CD14-positive monocyte (primary cell): ENCODE measurements around the gene SEPTIN3. TPM values are rescaled to one million over a fixed set of nuclear protein-coding genes. Genes with fewer than 3 reads are reported as not detected.
A peak's percentile ranks its signal among the peaks of the same experiment; 100 is the strongest.

Experiments
- DNase-seq, 3 donors: peaks; one replicate each; pipeline ENCODE4 v3.0.0-alpha.2; 2011 to 2022
- H2AFZ ChIP-seq: 2 replicates; pipeline ENCODE4 v1.6.0; 2012; ENCODE audit warnings: mild to moderate bottlenecking, low read depth, low read length, inconsistent platforms; ENCODE audit not compliant: insufficient read depth, poor library complexity, severe bottlenecking
- H3K27ac ChIP-seq, 2 donors: 1 replicate in 1 of 2; 2 replicates in 1 of 2; pipeline ENCODE4 v1.5.1; 2012 to 2013; ENCODE audit warnings: low read length in 2 of 2, control low read depth in 1 of 2, inconsistent platforms in 1 of 2, low read depth in 1 of 2, mild to moderate bottlenecking in 1 of 2
- H3K27me3 ChIP-seq, 2 donors: one replicate each; pipeline versions ENCODE4 v1.6.0 to v1.6.1; 2011 to 2013; ENCODE audit warnings: low read length in 2 of 2; ENCODE audit not compliant: control insufficient read depth in 2 of 2, insufficient read depth in 2 of 2
- H3K36me3 ChIP-seq, 2 donors: replicated peaks in 1 of 2; 1 replicate in 1 of 2; 2 replicates in 1 of 2; pipeline versions ENCODE4 v1.5.1 to v1.6.1; 2012 to 2013; ENCODE audit warnings: low read length in 2 of 2, control low read depth in 1 of 2, inconsistent platforms in 1 of 2, mild to moderate bottlenecking in 1 of 2; ENCODE audit not compliant: insufficient read depth in 2 of 2, control insufficient read depth in 1 of 2
- H3K4me1 ChIP-seq, 2 donors: 1 replicate in 1 of 2; 2 replicates in 1 of 2; pipeline versions ENCODE4 v1.5.1 to v1.6.1; 2012 to 2013; ENCODE audit warnings: low read length in 2 of 2, control low read depth in 1 of 2, inconsistent platforms in 1 of 2, mild to moderate bottlenecking in 1 of 2, moderate library complexity in 1 of 2; ENCODE audit not compliant: insufficient read depth in 2 of 2, control insufficient read depth in 1 of 2
- H3K4me2 ChIP-seq: replicated peaks from 2 replicates; pipeline ENCODE3; 2012; ENCODE audit warnings: low read length, moderate library complexity, mild to moderate bottlenecking; ENCODE audit not compliant: poor library complexity, severe bottlenecking; ENCODE audit errors: extremely low read depth
- H3K4me3 ChIP-seq, 3 experiments: fragments of 200-600 bp in 1 of 3; sonication (generic) in 1 of 3; replicated peaks in 1 of 3; 1 replicate in 2 of 3; 2 replicates in 1 of 3; pipeline ENCODE4 v1.5.1; 2011 to 2013; ENCODE audit warnings: low read length in 3 of 3, mild to moderate bottlenecking in 3 of 3, control low read depth in 2 of 3, low read depth in 2 of 3, inconsistent platforms in 1 of 3, moderate library complexity in 1 of 3
- H3K79me2 ChIP-seq: 2 replicates; pipeline ENCODE4 v1.6.0; 2012; ENCODE audit warnings: mild to moderate bottlenecking, control low read depth, inconsistent platforms, low read length, moderate library complexity; ENCODE audit not compliant: insufficient read depth
- H3K9ac ChIP-seq: 2 replicates; pipeline ENCODE4 v1.6.0; 2017; ENCODE audit warnings: low read length, mild to moderate bottlenecking; ENCODE audit not compliant: insufficient read depth, poor library complexity, severe bottlenecking
- H3K9me3 ChIP-seq, 2 donors: replicated peaks in 1 of 2; 1 replicate in 1 of 2; 2 replicates in 1 of 2; pipeline versions ENCODE4 v1.5.1 to v1.6.1; 2012 to 2013; ENCODE audit warnings: low read length in 2 of 2, control low read depth in 1 of 2; ENCODE audit not compliant: control insufficient read depth in 1 of 2, insufficient read depth in 1 of 2
- H4K20me1 ChIP-seq: 2 replicates; pipeline ENCODE4 v1.6.0; 2012; ENCODE audit warnings: mild to moderate bottlenecking, low read length, control low read depth, moderate library complexity; ENCODE audit not compliant: insufficient read depth
- H3K27ac Mint-ChIP-seq, 7 donors: one replicate each; pipeline ENCODE4 v1.8.0; 2020; ENCODE audit warnings: mild to moderate bottlenecking in 7 of 7, mixed read lengths in 7 of 7, moderate library complexity in 6 of 7, inconsistent platforms in 2 of 7
- H3K27me3 Mint-ChIP-seq, 3 donors: one replicate each; pipeline ENCODE4 v1.8.0; 2021 to 2022; ENCODE audit warnings: low read depth in 3 of 3, mild to moderate bottlenecking in 3 of 3, mixed read lengths in 3 of 3, moderate library complexity in 3 of 3, inconsistent platforms in 1 of 3
- H3K36me3 Mint-ChIP-seq, 2 donors: one replicate each; pipeline ENCODE4 v1.8.0; 2020; ENCODE audit warnings: mixed read lengths in 2 of 2, inconsistent platforms in 1 of 2, mild to moderate bottlenecking in 1 of 2
- H3K4me1 Mint-ChIP-seq: one replicate; pipeline ENCODE4 v1.8.0; 2020; ENCODE audit warnings: mild to moderate bottlenecking, mixed read lengths
- H3K4me3 Mint-ChIP-seq, 2 donors: one replicate each; pipeline ENCODE4 v1.8.0; 2020; ENCODE audit warnings: mild to moderate bottlenecking in 2 of 2, mixed read lengths in 2 of 2, moderate library complexity in 1 of 2
- H3K9me3 Mint-ChIP-seq, 7 donors: one replicate each; pipeline ENCODE4 v1.8.0; 2020 to 2022; ENCODE audit warnings: mixed read lengths in 7 of 7, mild to moderate bottlenecking in 6 of 7, moderate library complexity in 6 of 7, inconsistent platforms in 2 of 7
- WGBS: methylation state at CpG from one replicate; pipeline ENCODE4 v1.1.5; 2013; ENCODE audit warnings: missing lambda C conversion rate; ENCODE audit not compliant: insufficient coverage; 5-methylcytosine and 5-hydroxymethylcytosine counted together
- intact Hi-C, 2 donors: fragments of 100-400 bp; cut with micrococcal nuclease; formaldehyde crosslinking; loops; one replicate each; pipeline versions ENCODE4 v1.15.0 to v1.15.1; 2023
- polyA plus RNA-seq, 3 donors: library from polyadenylated mRNA; depleted of rRNA in 1 of 3; unstranded in 2 of 3; stranded (reverse) in 1 of 3; fragments of 300-500 nt in 2 of 3; fragments of >200 nt in 1 of 3; fragmentation: Illumina TruSeq in 2 of 3; gene quantifications; 1 replicate in 2 of 3; 2 replicates in 1 of 3; pipeline ENCODE4 v1.2.3, GENCODE V29; 2012 to 2021
- TF ChIP-seq, protein P1 (sequence below): fragments of 200-600 bp; IDR thresholded peaks from one replicate; pipeline ENCODE4 v1.8.0; 2022; ENCODE audit warnings: antibody characterized with exemption, mild to moderate bottlenecking

SEPTIN3 gene
- polyA plus RNA-seq, 3 donors, result 0.06 to 0.20 TPM; not detected in 1

DNA sequence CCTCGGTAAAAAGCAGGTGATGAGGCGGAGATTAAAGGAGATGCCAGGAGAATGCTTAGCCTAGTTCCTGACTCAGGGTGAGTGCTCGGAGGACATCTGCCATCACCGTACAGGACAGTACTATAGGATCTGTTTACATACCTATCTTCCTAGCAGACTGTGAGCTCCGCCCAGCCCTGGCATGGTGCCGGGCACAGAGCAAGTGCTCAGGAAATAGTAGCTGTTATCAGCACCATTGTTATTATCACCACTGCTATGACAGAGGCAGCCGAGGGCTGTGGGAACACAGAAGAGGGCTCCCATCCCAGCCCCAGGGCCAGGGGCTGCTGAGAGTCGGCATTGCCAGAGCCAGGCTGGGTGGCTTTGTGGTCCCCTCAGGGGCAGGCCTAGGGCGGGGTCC, 642 bp upstream of the SEPTIN3 start:
- H3K79me2 ChIP-seq, result no peaks in the 10 kb centered on the region
- TF ChIP-seq, protein P1, sequence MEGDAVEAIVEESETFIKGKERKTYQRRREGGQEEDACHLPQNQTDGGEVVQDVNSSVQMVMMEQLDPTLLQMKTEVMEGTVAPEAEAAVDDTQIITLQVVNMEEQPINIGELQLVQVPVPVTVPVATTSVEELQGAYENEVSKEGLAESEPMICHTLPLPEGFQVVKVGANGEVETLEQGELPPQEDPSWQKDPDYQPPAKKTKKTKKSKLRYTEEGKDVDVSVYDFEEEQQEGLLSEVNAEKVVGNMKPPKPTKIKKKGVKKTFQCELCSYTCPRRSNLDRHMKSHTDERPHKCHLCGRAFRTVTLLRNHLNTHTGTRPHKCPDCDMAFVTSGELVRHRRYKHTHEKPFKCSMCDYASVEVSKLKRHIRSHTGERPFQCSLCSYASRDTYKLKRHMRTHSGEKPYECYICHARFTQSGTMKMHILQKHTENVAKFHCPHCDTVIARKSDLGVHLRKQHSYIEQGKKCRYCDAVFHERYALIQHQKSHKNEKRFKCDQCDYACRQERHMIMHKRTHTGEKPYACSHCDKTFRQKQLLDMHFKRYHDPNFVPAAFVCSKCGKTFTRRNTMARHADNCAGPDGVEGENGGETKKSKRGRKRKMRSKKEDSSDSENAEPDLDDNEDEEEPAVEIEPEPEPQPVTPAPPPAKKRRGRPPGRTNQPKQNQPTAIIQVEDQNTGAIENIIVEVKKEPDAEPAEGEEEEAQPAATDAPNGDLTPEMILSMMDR, result no peak
- Mint-ChIP-seq H3K4me1 (no peaks in the 10 kb centered on the region), H3K36me3 (no peaks in the 10 kb centered on the region), H3K27me3 (peaks cover 12 to 15% (median 14%) of the 10 kb centered on the region in 3 donors), H3K27ac (no peak overlapping the region), H3K9me3 (peaks cover 0 to 3% (median 0%) of the 10 kb centered on the region in 7 donors), H3K4me3 (no peak overlapping the region)
- no peak overlapping the region for H3K4me2 ChIP-seq
- DNase-seq, result no peak
- H3K4me3 ChIP-seq, result no peak overlapping the region
- H3K9ac ChIP-seq, result no peak overlapping the region
- no peaks in the 10 kb centered on the region for H3K4me1 ChIP-seq
- H3K27ac ChIP-seq, result no peak overlapping the region
- 67% methylated on average over 7 of the region's 9 CpGs for WGBS
- intact Hi-C loops, result no loop called here
- H3K9me3 ChIP-seq, result no peaks in the 10 kb centered on the region
- peaks cover 0 to 2% of the 10 kb centered on the region in 2 donors for H3K27me3 ChIP-seq
- no peaks in the 10 kb centered on the region for H4K20me1 ChIP-seq
- H2AFZ ChIP-seq, result no peak overlapping the region
- H3K36me3 ChIP-seq, result no peaks in the 10 kb centered on the region

DNA sequence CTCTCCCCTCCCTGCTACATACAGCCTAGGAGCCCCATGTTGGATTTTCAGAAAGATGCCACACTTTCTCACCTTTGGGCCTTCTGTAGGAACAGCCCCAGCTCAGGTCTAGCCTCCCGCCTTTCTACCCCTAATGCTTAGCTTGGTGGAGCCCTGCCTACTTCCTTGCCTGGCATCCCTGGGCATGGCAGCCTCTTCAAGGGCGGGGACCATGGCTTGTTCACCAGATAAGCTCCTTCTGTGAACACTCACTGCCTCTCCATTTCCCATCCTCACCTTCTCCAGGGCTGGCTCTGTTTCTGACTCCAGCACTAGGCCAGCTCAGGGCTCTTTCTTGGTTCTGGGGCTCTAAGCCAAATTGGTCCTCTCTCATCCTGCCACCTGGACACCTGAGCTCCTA, 1.4 kb downstream of the SEPTIN3 start:
- H3K9me3 Mint-ChIP-seq, result peaks cover 0 to 3% (median 0%) of the 10 kb centered on the region in 7 donors
- Histone ChIP-seq H3K36me3 (no peaks in the 10 kb centered on the region), H3K9me3 (no peaks in the 10 kb centered on the region), H3K27me3 (peaks cover 8 to 12% of the 10 kb centered on the region in 2 donors), H2AFZ (no peak overlapping the region), H3K4me1 (no peaks in the 10 kb centered on the region), H3K4me3 (no peak overlapping the region), H3K27ac (no peak overlapping the region), H3K4me2 (no peak overlapping the region), H3K79me2 (no peaks in the 10 kb centered on the region), H4K20me1 (no peaks in the 10 kb centered on the region), H3K9ac (no peak overlapping the region)
- H3K27ac Mint-ChIP-seq, result peak overlapping the region in 2 of 7 donors; percentile 8 to 38
- DNase-seq, result no peak
- no peaks in the 10 kb centered on the region for H3K4me1 Mint-ChIP-seq
- no peaks in the 10 kb centered on the region for H3K36me3 Mint-ChIP-seq
- peaks cover 29 to 31% (median 30%) of the 10 kb centered on the region in 3 donors for H3K27me3 Mint-ChIP-seq
- TF ChIP-seq, protein P1, result no peak
- intact Hi-C loops, result no loop called here
- H3K4me3 Mint-ChIP-seq, result no peak overlapping the region
- 92% methylated on average over 2 of the region's 2 CpGs for WGBS
